ENCODE measurements around the gene ATP5PB. TPM values are rescaled to one million over a fixed set of nuclear protein-coding genes. Genes with fewer than 3 reads are reported as not detected.

The ATP5PB gene
- total RNA-seq, 4 donors from 2014 or later = 166 to 232 (median 192) TPM

DNA sequence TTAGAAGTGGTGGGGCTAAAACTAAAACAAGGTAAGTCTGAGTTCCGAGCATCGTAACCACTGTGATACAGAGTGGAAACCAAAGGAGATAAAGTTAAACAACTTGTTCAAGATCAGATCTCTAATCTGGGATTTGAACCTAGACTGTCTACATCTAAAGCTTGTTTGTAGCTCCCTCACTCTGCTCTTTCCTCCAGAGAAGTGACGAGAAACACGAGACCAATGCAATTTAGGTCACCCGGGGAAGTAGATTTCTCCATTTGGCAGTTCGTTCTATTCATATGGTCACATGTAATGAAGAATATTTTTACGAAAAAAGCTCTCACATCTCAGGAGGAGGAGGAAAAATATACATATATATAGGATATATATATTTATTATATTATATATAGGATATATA, 52.4 kb downstream of the ATP5PB start:
- no peaks in the 10 kb centered on the region for H3K9me3 ChIP-seq
- 68 to 82% methylated on average over 7 of the region's 7 CpGs for WGBS, 2 donors (ENCODE audit: low coverage in 1 of 2)
- no peaks in the 10 kb centered on the region for H3K27me3 ChIP-seq
- no peaks in the 10 kb centered on the region for H3K36me3 ChIP-seq
- no peak for ATAC-seq
- TF ChIP-seq POLR2A (IDR thresholded peaks at IDR 0.05) (no peak), EP300 (IDR thresholded peaks at IDR 0.05) (no peak)
- H3K27ac ChIP-seq = no peak overlapping the region
- peak overlapping the region in 1 of 2 donors; percentile 11 for H3K4me3 ChIP-seq
- peaks cover 0 to 7% (median 0%) of the 10 kb centered on the region in 3 donors for H3K4me1 ChIP-seq

DNA sequence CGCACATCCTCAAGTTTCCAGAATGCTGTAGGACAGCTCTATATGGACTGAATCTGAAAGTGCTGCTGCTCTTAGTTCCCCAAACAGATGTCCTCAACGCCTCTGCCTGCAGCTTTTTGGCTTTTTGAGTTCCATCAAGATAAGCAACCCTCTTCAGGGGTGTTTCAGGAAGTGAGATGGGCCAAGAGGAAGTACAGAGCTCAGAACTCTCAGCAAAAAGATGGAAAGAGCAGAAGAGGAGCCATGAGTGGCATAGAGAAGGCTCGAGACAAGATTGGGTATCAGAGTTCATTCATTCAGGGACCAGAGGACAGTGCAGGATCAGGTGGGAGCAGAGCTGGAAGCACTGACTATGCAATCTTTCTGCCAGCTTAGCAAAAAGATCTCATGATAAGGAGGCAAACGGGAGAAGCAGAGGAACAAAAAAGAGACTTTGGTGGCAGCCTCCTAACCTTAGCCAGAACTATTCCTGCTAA, 54.4 kb downstream of the ATP5PB start, which contains the start of the genes ADORA3 and TMIGD3:
Gene ADORA3 (minus strand): TSS at position 49 of the 476 bp plus-strand sequence. CDS start 279 bp downstream, outside the sequence.
Gene TMIGD3 (minus strand): TSS at position 49 of the 476 bp plus-strand sequence. CDS start 279 bp downstream, outside the sequence.
- Histone ChIP-seq H3K4me1 (peaks cover 6 to 25% (median 14%) of the 10 kb centered on the region in 3 donors), H3K9me3 (no peaks in the 10 kb centered on the region), H3K4me3 (peak within 1 kb of the TSS in 1 of 2 donors; percentile 28), H3K36me3 (no peaks in the 10 kb centered on the region), H3K27me3 (no peaks in the 10 kb centered on the region), H3K27ac (peak within 1 kb of the TSS in 2 of 4 donors; percentile 26 to 55)
- TF ChIP-seq, protein P1, sequence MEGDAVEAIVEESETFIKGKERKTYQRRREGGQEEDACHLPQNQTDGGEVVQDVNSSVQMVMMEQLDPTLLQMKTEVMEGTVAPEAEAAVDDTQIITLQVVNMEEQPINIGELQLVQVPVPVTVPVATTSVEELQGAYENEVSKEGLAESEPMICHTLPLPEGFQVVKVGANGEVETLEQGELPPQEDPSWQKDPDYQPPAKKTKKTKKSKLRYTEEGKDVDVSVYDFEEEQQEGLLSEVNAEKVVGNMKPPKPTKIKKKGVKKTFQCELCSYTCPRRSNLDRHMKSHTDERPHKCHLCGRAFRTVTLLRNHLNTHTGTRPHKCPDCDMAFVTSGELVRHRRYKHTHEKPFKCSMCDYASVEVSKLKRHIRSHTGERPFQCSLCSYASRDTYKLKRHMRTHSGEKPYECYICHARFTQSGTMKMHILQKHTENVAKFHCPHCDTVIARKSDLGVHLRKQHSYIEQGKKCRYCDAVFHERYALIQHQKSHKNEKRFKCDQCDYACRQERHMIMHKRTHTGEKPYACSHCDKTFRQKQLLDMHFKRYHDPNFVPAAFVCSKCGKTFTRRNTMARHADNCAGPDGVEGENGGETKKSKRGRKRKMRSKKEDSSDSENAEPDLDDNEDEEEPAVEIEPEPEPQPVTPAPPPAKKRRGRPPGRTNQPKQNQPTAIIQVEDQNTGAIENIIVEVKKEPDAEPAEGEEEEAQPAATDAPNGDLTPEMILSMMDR (IDR thresholded peaks at IDR 0.05) = no peak
- TF ChIP-seq EP300 (IDR thresholded peaks at IDR 0.05) (no peak), POLR2AphosphoS5 (IDR thresholded peaks at IDR 0.05) (no peak), POLR2A (IDR thresholded peaks at IDR 0.05) (no peak)
- 70 to 80% methylated on average over 3 to 4 of the region's 4 CpGs for WGBS, 2 donors (ENCODE audit: low coverage in 1 of 2)
- ATAC-seq = no peak

DNA sequence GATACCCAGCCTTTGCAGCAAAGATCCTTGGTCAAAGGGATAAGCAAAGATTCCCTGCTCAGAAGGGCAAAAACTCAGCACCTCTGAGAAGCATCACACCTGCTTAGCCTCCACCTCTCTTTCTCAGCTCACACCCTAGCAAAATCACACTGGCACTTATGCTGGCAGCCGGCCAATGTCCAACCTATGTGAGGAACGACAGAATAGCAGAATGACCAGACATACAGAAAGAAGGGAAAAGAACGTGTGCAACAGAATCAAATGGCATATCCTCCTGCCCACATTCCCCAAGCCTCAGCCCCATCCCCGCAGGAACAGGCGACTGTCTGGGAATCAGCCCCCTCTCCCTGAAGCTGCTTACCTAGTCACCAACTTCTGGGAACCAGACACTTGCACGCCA, 54.8 kb downstream of the ATP5PB start:
- Histone ChIP-seq H3K36me3 (no peaks in the 10 kb centered on the region), H3K4me1 (peaks cover 6 to 29% (median 19%) of the 10 kb centered on the region in 3 donors), H3K27ac (peak overlapping the region in 1 of 4 donors; percentile 55), H3K9me3 (no peaks in the 10 kb centered on the region), H3K27me3 (no peaks in the 10 kb centered on the region), H3K4me3 (no peak overlapping the region)
- TF ChIP-seq EP300 (IDR thresholded peaks at IDR 0.05) = no peak
- TF ChIP-seq POLR2A (IDR thresholded peaks at IDR 0.05) = no peak
- TF ChIP-seq POLR2AphosphoS5 (IDR thresholded peaks at IDR 0.05) = no peak
- TF ChIP-seq, protein P1 (IDR thresholded peaks at IDR 0.05) = no peak
- ATAC-seq = no peak
- 74 to 88% methylated on average over 3 of the region's 6 CpGs for WGBS, 2 donors (ENCODE audit: low coverage in 1 of 2)

DNA sequence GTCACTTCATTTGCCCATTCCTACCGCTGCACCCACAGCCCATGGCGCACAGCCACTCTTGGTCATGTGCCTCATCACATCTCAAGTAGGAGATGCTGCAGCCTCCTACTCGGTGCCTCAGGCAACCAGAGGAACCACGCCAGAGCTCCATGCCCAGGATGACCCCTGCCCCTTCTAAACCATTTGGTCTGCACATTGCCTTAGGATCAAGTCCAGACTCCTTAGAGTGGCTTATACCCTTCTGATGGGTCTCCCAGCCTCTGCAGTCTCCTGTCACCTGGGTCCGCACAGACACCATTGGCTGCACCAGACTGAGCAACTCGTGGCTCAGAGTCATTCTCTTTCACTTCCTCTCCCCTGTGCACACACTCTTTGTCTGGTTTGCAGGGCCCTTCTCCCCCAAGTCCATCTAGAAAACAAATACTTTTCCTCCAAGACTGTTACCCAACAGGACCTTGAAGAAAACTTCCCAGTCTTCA, 56.4 kb downstream of the ATP5PB start:
- no peak overlapping the region for H3K4me3 ChIP-seq
- H3K27me3 ChIP-seq = no peaks in the 10 kb centered on the region
- peak overlapping the region in 3 of 4 donors; percentile 46 to 58 (median 56) for H3K27ac ChIP-seq
- TF ChIP-seq POLR2A (IDR thresholded peaks at IDR 0.05) (no peak), POLR2AphosphoS5 (IDR thresholded peaks at IDR 0.05) (no peak), EP300 (IDR thresholded peaks at IDR 0.05) (no peak)
- TF ChIP-seq, protein P1 (IDR thresholded peaks at IDR 0.05) = no peak
- H3K9me3 ChIP-seq = no peaks in the 10 kb centered on the region
- ATAC-seq = no peak
- 86% methylated on average over 4 of the region's 6 CpGs; no CpG with 5 or more reads in 1 of the 2 donors for WGBS, 2 donors (ENCODE audit: low coverage in 1 of 2)
- H3K36me3 ChIP-seq = no peaks in the 10 kb centered on the region
- H3K4me1 ChIP-seq = peaks cover 6 to 45% (median 34%) of the 10 kb centered on the region in 3 donors

DNA sequence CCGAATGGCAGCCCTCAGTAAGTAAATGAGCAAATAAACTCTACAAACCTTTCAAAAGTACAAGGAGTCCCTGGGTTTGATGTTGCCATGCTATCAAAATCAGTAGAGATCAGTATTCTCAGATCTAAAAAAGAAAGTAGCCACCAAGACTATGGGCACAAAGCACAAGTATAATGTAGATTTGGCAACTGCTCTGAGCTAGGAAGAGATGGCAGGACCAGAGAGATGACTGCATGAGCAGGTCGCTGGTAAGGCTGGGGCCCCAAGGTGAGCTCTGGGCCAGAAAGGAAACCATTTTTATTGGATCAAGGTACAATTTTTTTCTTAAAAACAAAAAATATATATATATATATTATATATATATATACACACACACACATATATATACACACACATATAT, 57.3 kb downstream of the ATP5PB start:
- peaks cover 6 to 54% (median 34%) of the 10 kb centered on the region in 3 donors for H3K4me1 ChIP-seq
- no peak for ATAC-seq
- H3K27me3 ChIP-seq = no peaks in the 10 kb centered on the region
- no peak for TF ChIP-seq EP300 (IDR thresholded peaks at IDR 0.05)
- TF ChIP-seq POLR2A (IDR thresholded peaks at IDR 0.05) = no peak
- TF ChIP-seq, protein P1 (IDR thresholded peaks at IDR 0.05) = no peak
- no peak for TF ChIP-seq POLR2AphosphoS5 (IDR thresholded peaks at IDR 0.05)
- no peaks in the 10 kb centered on the region for H3K36me3 ChIP-seq
- H3K4me3 ChIP-seq = no peak overlapping the region
- H3K9me3 ChIP-seq = no peaks in the 10 kb centered on the region
- H3K27ac ChIP-seq = peak overlapping the region in 3 of 4 donors; percentile 46 to 58 (median 56)
- WGBS, 2 donors (ENCODE audit: low coverage in 1 of 2) = 40 to 44% methylated on average over 2 of the region's 2 CpGs
